ENCODE results near the gene RMRP.

The RMRP gene

GRCh38 chr9:35609001-35609819 lies 48.6 kb downstream of the RMRP start:
- FAIRE-seq, result no peak

DNA sequence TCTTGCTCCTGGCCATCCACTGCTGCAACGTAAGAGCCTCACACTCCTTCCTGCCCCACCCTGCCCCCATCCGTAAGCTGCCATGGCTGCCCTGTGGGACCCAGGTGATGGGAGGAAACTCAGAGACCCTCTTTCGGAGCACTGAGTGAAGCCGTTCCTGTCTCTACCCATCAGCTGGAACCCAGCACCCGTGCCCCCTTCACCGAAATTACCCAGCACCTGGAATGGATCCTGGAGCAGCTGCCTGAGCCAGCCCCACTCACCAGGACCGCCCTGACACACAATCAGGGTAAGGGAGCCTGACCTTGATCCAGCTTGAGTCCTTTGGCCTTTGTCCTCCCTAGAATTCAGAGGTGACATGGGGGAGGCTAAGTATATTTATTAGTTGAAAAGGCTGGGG lies 49.6 kb downstream of the RMRP start:
- no peak for FAIRE-seq
